Psoas muscle (tissue), 8 donors: ENCODE results near the gene NEURL1B. TPM values are rescaled to one million over a fixed set of nuclear protein-coding genes. Genes with fewer than 3 reads are reported as not detected.

ENCODE experiments used
- ATAC-seq, 4 donors: fragments of 200-7000 bp; cut with Tn5 transposase; one replicate each; pipeline ENCODE4 v1.9.1; 2020; ENCODE audit warnings: moderate library complexity in 3 of 4, mild to moderate bottlenecking in 2 of 4
- DNase-seq, 2 donors: peaks; one replicate each; pipeline ENCODE4 v3.0.0-alpha.2; 2020
- H3K27ac ChIP-seq: fragments of 200-600 bp; one replicate; pipeline ENCODE4 v1.8.0; 2022
- H3K27me3 ChIP-seq, 3 donors: fragments of 200-600 bp in 1 of 3; one replicate each; pipeline versions ENCODE4 v1.6.1 to v1.8.0; 2013 to 2022; ENCODE audit warnings: low read length in 2 of 3, mild to moderate bottlenecking in 2 of 3, moderate library complexity in 1 of 3; ENCODE audit not compliant: insufficient read depth in 3 of 3
- H3K36me3 ChIP-seq, 2 donors: fragments of 200-600 bp in 1 of 2; one replicate each; pipeline versions ENCODE4 v1.6.1 to v1.8.0; 2013 to 2022; ENCODE audit warnings: low read depth in 1 of 2, mild to moderate bottlenecking in 1 of 2, moderate library complexity in 1 of 2; ENCODE audit not compliant: insufficient read depth in 1 of 2
- H3K4me1 ChIP-seq: fragments of 200-600 bp; one replicate; pipeline ENCODE4 v1.8.0; 2022
- H3K4me3 ChIP-seq: fragments of 200-600 bp; one replicate; pipeline ENCODE4 v1.8.0; 2022; ENCODE audit warnings: mild to moderate bottlenecking
- H3K9me3 ChIP-seq: fragments of 200-600 bp; one replicate; pipeline ENCODE4 v1.8.0; 2022
- WGBS, 3 donors: extraction: QIAGEN DNeasy Blood & Tissue Kit; methylation state at CpG; one replicate each; pipeline versions ENCODE4 v1.1.6 to v1.1.7; 2013; 5-methylcytosine and 5-hydroxymethylcytosine counted together
- intact Hi-C, 2 donors: fragments of 100-400 bp; cut with DNase I; formaldehyde crosslinking; loops; one replicate each; pipeline versions ENCODE4 v1.11.0 to v1.14.2; 2022
- polyA plus RNA-seq, 3 donors: library from polyadenylated mRNA; stranded (reverse); fragments of 200-250 nt; gene quantifications; one replicate each; pipeline ENCODE4 v1.2.3, GENCODE V29; 2013
- total RNA-seq, 4 donors: library from RNA; stranded (reverse); fragmentation: NEBNext Ultra II Directional in 2 of 4; extraction: Animal tissue kit (Norgen Biotek cat#: 25700) in 2 of 4; gene quantifications; one replicate each; pipeline versions ENCODE4 v1.2.1 to v1.2.4, GENCODE V29; 2021 to 2023
- TF ChIP-seq, protein P1 (sequence below): fragments of 200-600 bp; IDR thresholded peaks from one replicate; pipeline ENCODE4 v1.8.0; 2022; ENCODE audit warnings: antibody characterized with exemption
- donor health status: healthy with polysubstance abuse.
- donor health status: DM: no; HTN: no; CAD: no; lungs with moderate emphysema.
- donor health status: Bipolar disorder and iron deficiency.
- donor health status: healthy.
- donor health status: DM: yes; HTN: yes; CAD: no.
- donor health status: DM: no; HTN: no; CAD: no.
- donor health status: DM: no; HTN: no; CAD: no.
- donor health status: DM: yes; HTN: yes; CAD: no.

The NEURL1B gene
- total and polyA plus RNA-seq, 7 donors, result 8.0 to 20.4 (median 13.7) TPM

DNA sequence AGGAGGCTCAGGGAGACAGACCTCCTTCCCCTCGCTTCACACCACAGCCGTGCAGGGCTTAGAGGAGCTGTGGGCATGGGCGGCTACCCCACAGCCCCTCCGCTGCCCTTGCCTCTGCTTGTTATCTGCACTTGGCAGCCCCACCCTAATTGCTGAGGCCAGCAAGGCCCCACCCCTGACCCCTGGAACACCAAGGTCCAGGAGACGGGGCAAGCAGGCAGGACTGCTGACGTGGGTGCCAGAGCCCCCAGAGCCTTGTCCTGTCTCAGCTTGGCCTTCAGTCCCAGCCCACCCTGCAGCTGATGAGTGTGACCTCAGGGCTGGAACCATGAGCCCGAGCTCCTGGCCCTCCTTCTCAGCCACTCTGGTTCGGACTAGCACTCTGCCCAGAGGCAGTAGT lies 29.1 kb upstream of the NEURL1B start:
- intact Hi-C loops, result no loop called here
- Histone ChIP-seq H3K27me3 (peaks cover 0 to 1% (median 0%) of the 10 kb centered on the region in 3 donors), H3K9me3 (peaks cover 11% of the 10 kb centered on the region), H3K27ac (no peak overlapping the region), H3K36me3 (no peaks in the 10 kb centered on the region), H3K4me1 (peaks cover 4% of the 10 kb centered on the region), H3K4me3 (no peak overlapping the region)
- TF ChIP-seq, protein P1, sequence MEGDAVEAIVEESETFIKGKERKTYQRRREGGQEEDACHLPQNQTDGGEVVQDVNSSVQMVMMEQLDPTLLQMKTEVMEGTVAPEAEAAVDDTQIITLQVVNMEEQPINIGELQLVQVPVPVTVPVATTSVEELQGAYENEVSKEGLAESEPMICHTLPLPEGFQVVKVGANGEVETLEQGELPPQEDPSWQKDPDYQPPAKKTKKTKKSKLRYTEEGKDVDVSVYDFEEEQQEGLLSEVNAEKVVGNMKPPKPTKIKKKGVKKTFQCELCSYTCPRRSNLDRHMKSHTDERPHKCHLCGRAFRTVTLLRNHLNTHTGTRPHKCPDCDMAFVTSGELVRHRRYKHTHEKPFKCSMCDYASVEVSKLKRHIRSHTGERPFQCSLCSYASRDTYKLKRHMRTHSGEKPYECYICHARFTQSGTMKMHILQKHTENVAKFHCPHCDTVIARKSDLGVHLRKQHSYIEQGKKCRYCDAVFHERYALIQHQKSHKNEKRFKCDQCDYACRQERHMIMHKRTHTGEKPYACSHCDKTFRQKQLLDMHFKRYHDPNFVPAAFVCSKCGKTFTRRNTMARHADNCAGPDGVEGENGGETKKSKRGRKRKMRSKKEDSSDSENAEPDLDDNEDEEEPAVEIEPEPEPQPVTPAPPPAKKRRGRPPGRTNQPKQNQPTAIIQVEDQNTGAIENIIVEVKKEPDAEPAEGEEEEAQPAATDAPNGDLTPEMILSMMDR, result no peak
- ATAC-seq, result no peak
- no peak for DNase-seq
- 87 to 95% (median 93%) methylated on average over 8 of the region's 8 CpGs for WGBS, 3 donors

DNA sequence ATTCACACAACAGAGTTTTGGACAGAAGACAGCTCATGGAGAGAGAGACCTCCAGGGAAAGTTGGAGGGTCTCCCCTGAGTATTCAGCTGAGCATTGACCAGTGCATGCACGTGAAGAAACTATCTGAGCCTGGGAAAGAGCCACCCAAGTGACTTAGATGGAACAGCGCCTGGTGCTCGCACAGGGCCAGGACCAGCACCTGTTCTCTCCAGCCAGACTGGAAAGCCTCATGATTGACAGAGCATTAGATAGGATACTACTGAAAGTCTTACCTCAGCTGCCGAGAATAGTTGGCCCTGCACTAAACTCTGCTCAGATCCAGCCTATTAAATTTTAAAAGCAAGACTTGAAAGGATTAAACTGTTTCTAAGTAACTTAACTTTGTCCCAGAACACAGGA lies 28.3 kb upstream of the NEURL1B start:
- 19 to 29% (median 22%) methylated on average over 4 of the region's 4 CpGs for WGBS, 3 donors
- intact Hi-C loops, result no loop called here
- Histone ChIP-seq H3K27me3 (no peaks in the 10 kb centered on the region), H3K36me3 (no peaks in the 10 kb centered on the region), H3K4me1 (peaks cover 4% of the 10 kb centered on the region), H3K4me3 (no peak overlapping the region), H3K9me3 (peaks cover 11% of the 10 kb centered on the region), H3K27ac (no peak overlapping the region)
- TF ChIP-seq, protein P1, result no peak
- DNase-seq (no peak), ATAC-seq (peak; percentile 88 to 96 (median 92))

DNA sequence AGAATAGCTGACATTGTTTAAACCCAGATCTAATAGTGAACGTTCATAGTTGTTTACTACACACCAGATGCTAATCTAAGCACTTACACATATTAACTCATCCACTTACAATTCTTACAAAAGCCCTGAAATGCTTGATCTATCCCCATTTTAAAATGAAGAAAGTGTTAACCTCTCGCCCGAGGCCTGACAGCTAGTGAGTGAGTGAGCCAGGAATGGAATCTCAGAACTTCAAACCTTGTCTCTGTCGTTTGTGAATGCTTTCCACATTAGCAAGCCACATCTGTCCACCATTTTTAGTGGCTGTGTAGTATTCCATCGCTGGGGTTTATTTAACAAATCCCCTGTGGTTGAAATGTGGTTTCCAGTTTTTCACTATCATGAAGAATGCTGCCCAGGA lies 24.9 kb upstream of the NEURL1B start:
- Histone ChIP-seq H3K4me3 (no peak overlapping the region), H3K4me1 (peaks cover 4% of the 10 kb centered on the region), H3K27me3 (no peaks in the 10 kb centered on the region), H3K9me3 (peaks cover 11% of the 10 kb centered on the region), H3K27ac (no peak overlapping the region), H3K36me3 (no peaks in the 10 kb centered on the region)
- ATAC-seq, result no peak
- DNase-seq, result no peak
- intact Hi-C loops, result no loop called here
- WGBS, 3 donors, result 61 to 68% (median 62%) methylated on average over 5 of the region's 5 CpGs
- TF ChIP-seq, protein P1, result no peak

DNA sequence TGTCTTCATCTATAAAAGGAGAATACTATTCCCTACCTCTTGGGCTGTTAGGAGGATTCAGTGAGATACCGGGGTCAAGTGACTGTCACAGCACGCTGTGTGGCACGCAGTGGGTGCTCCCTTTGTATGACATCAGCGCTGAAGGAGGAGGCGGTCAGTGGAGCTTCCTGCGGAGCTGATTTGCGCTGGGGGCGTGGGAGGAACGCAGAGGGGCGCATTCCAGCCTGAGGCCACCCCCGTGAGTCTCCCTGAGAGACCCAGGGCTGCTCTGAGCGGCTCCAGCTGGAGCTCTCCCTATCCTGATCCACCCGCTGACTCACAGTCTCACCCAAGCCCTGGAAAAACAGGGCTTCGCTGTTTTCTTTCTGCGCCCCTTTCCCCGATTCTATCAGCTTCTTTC lies 24.3 kb upstream of the NEURL1B start:
- peak; percentile 59 to 81 for DNase-seq
- 70 to 74% (median 70%) methylated on average over 16 of the region's 16 CpGs for WGBS, 3 donors
- Histone ChIP-seq H3K27ac (peak overlapping the region; percentile 46), H3K4me3 (no peak overlapping the region), H3K9me3 (peaks cover 11% of the 10 kb centered on the region), H3K36me3 (no peaks in the 10 kb centered on the region), H3K27me3 (no peaks in the 10 kb centered on the region), H3K4me1 (peaks cover 4% of the 10 kb centered on the region)
- TF ChIP-seq, protein P1, result no peak
- intact Hi-C loops, result no loop called here
- peak; percentile 36 to 73 (median 60) for ATAC-seq

DNA sequence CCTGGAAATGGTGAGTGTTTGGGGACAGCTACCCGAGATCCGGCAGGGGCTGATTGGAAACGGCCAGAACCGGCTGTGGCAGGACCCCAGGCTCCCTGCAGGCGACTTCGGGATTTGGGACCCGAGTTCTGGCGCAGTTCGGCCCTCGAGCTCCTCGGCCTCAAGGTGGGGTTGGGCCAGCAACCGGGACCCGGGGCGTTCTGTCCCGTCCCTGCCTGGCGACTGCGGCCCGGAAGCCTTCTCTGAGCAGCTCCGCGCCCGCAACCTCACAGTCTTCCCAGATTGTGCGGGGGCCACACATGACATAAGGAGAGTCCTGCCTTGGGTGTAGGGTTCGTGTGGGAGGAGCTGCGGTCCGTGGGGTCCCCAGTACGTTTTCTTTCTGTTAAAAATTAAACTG lies 23.2 kb upstream of the NEURL1B start:
- Histone ChIP-seq H3K27me3 (no peaks in the 10 kb centered on the region), H3K4me1 (no peaks in the 10 kb centered on the region), H3K36me3 (no peaks in the 10 kb centered on the region), H3K9me3 (peaks cover 11% of the 10 kb centered on the region), H3K27ac (peak overlapping the region; percentile 3), H3K4me3 (no peak overlapping the region)
- TF ChIP-seq, protein P1, result no peak
- ATAC-seq (no peak), DNase-seq (no peak)
- intact Hi-C loops, result no loop called here
- 90 to 92% (median 91%) methylated on average over 26 of the region's 26 CpGs for WGBS, 3 donors
